SU-DHL-6 (cell line): ENCODE results near the gene CDC42BPG.

Experiments
- H2AFZ ChIP-seq: fragments of 200-600 bp; sonication (generic); 2 replicates; pipeline ENCODE4 v1.6.1; 2014; ENCODE audit warnings: low read depth, mild to moderate bottlenecking, moderate library complexity, mixed read lengths, antibody characterized with exemption, low read length; ENCODE audit not compliant: severe bottlenecking
- H3F3A ChIP-seq: fragments of 200-600 bp; shearing (Covaris generic); 2 replicates; pipeline ENCODE4 v1.6.0; 2016; ENCODE audit warnings: antibody characterized with exemption, mild to moderate bottlenecking; ENCODE audit not compliant: insufficient read depth
- H3K27ac ChIP-seq: fragments of 200-600 bp; sonication (generic); 2 replicates; pipeline ENCODE4 v1.5.1; 2016; ENCODE audit warnings: low read depth, mild to moderate bottlenecking, low read length, moderate library complexity, mixed read lengths
- H3K27me3 ChIP-seq: fragments of 200-600 bp; sonication (generic), shearing (Covaris generic); 2 replicates; pipeline ENCODE4 v1.6.0; 2014; ENCODE audit warnings: mild to moderate bottlenecking, low read length
- H3K36me3 ChIP-seq: fragments of 200-600 bp; sonication (generic); 2 replicates; pipeline ENCODE4 v1.6.1; 2014; ENCODE audit warnings: mild to moderate bottlenecking, low read length, mixed read lengths
- H3K4me2 ChIP-seq: fragments of 300-600, 200-600 bp; shearing (Covaris generic), sonication (generic); 2 replicates; pipeline ENCODE4 v1.6.0; 2014; ENCODE audit warnings: low read length, low read depth, mild to moderate bottlenecking; ENCODE audit not compliant: poor library complexity, severe bottlenecking
- H3K4me3 ChIP-seq: fragments of 200-600 bp; sonication (generic); 2 replicates; pipeline ENCODE4 v1.5.1; 2014; ENCODE audit warnings: antibody characterized with exemption, low read length, mild to moderate bottlenecking, mixed read lengths; ENCODE audit not compliant: insufficient read depth, poor library complexity, severe bottlenecking
- H3K79me2 ChIP-seq: fragments of 200-600 bp; sonication (generic); 2 replicates; pipeline ENCODE4 v1.6.1; 2014; ENCODE audit warnings: mild to moderate bottlenecking, low read length, moderate library complexity; ENCODE audit not compliant: insufficient read depth
- H3K9ac ChIP-seq: fragments of 200-600 bp; sonication (generic); 2 replicates; pipeline ENCODE4 v1.7.0; 2014; ENCODE audit warnings: mild to moderate bottlenecking, low read length
- H3K9me2 ChIP-seq: fragments of 200-600 bp; sonication (generic); replicated peaks from 2 replicates; pipeline ENCODE4 v1.6.1; 2014; ENCODE audit warnings: low read length; ENCODE audit not compliant: insufficient read depth
- H3K9me3 ChIP-seq: fragments of 200-600 bp; sonication (generic); 2 replicates; pipeline ENCODE4 v1.6.1; 2014; ENCODE audit warnings: low read length, mixed read lengths; ENCODE audit not compliant: insufficient read depth
- H4K20me1 ChIP-seq: fragments of 200-600 bp; sonication (generic); 2 replicates; pipeline ENCODE4 v1.6.1; 2014; ENCODE audit warnings: low read depth, mild to moderate bottlenecking, antibody characterized with exemption, low read length, moderate library complexity, mixed read lengths
- CTCF ChIP-seq: fragments of 200-600 bp; sonication (generic); IDR thresholded peaks from one replicate; pipeline ENCODE4 v1.5.1; 2017; ENCODE audit warnings: antibody characterized with exemption, mild to moderate bottlenecking, low read length, moderate library complexity; ENCODE audit not compliant: insufficient read depth, poor library complexity, severe bottlenecking
- EZH2phosphoT487 ChIP-seq: fragments of 200-600 bp; sonication (generic), shearing (Covaris generic); conservative IDR thresholded peaks from 2 replicates; pipeline ENCODE4 v1.6.1; 2018; ENCODE audit warnings: mild to moderate bottlenecking, antibody characterized with exemption, low read length, moderate library complexity, mixed read lengths

CDC42BPG gene

GRCh38 chr11:64862987-64863390, 18.5 kb upstream of the CDC42BPG start:
- peaks cover 69% of the 10 kb centered on the region for H3F3A ChIP-seq

GRCh38 chr11:64861227-64861975, 16.9 kb upstream of the CDC42BPG start:
- H3K4me3 ChIP-seq = no peak overlapping the region
- H3K9me2 ChIP-seq = no peaks in the 10 kb centered on the region
- H3K27ac ChIP-seq = peak overlapping the region; percentile 93
- H2AFZ ChIP-seq = no peak overlapping the region
- peaks cover 80% of the 10 kb centered on the region for H3K79me2 ChIP-seq
- no peaks in the 10 kb centered on the region for H3K9me3 ChIP-seq
- peak overlapping the region; percentile 41 for H3K9ac ChIP-seq
- TF ChIP-seq EZH2phosphoT487 (no peak), CTCF (no peak)
- no peaks in the 10 kb centered on the region for H3K27me3 ChIP-seq
- peaks cover 61% of the 10 kb centered on the region for H3F3A ChIP-seq
- H3K4me2 ChIP-seq = peak overlapping the region; percentile 62
- peaks cover 9% of the 10 kb centered on the region for H3K36me3 ChIP-seq
- no peaks in the 10 kb centered on the region for H4K20me1 ChIP-seq

More at GRCh38 chr11:64862987-64863390, 18.5 kb upstream of the CDC42BPG start:
- Histone ChIP-seq H3K4me3 (no peak overlapping the region), H4K20me1 (no peaks in the 10 kb centered on the region), H3K4me2 (peak overlapping the region; percentile 62), H3K9me2 (no peaks in the 10 kb centered on the region), H3K9me3 (no peaks in the 10 kb centered on the region), H3K27ac (peak overlapping the region; percentile 93), H2AFZ (no peak overlapping the region), H3K9ac (peak overlapping the region; percentile 21; the same call in 1 of the 2 replicates), H3K27me3 (no peaks in the 10 kb centered on the region), H3K36me3 (peaks cover 15% of the 10 kb centered on the region), H3K79me2 (peaks cover 82% of the 10 kb centered on the region)
- no peak for TF ChIP-seq EZH2phosphoT487
- TF ChIP-seq CTCF = no peak

GRCh38 chr11:64859542-64860414, 15.3 kb upstream of the CDC42BPG start:
- Histone ChIP-seq H3K27ac (peak overlapping the region; percentile 93), H3F3A (peaks cover 45% of the 10 kb centered on the region)

More at GRCh38 chr11:64859542-64860414, 15.3 kb upstream of the CDC42BPG start:
- peaks cover 5% of the 10 kb centered on the region; the same call in 1 of the 2 replicates for H3K36me3 ChIP-seq
- peak overlapping the region; percentile 57 for H3K4me2 ChIP-seq
- no peaks in the 10 kb centered on the region for H3K27me3 ChIP-seq
- no peaks in the 10 kb centered on the region for H3K9me2 ChIP-seq
- peak overlapping the region; percentile 52 for H3K9ac ChIP-seq
- TF ChIP-seq CTCF (no peak), EZH2phosphoT487 (no peak)
- H2AFZ ChIP-seq = no peak overlapping the region
- H4K20me1 ChIP-seq = no peaks in the 10 kb centered on the region
- peaks cover 66% of the 10 kb centered on the region for H3K79me2 ChIP-seq
- H3K4me3 ChIP-seq = no peak overlapping the region
- H3K9me3 ChIP-seq = no peaks in the 10 kb centered on the region
